GM12878 (cell line): ENCODE data around the gene RPL10. TPM values are rescaled to one million over a fixed set of nuclear protein-coding genes. Genes with fewer than 3 reads are reported as not detected.
A peak's percentile ranks its signal among the peaks of the same experiment; 100 is the strongest.

Experiments used
- ATAC-seq: fragments of 200-7000 bp; cut with Tn5 transposase; 3 replicates; pipeline ENCODE4 v1.9.1; 2020; ENCODE audit warnings: mild to moderate bottlenecking, moderate library complexity
- BruUV-seq: library from RNA; stranded (reverse); fragments of 400-500 nt; replicated peaks from 2 replicates; lab custom pipeline; 2021; lab: Mats Ljungman, UMichigan
- CTCF ChIA-PET: fragments of 300-600 bp; sonication (Branson Sonifier 250); formaldehyde crosslinking; extraction: SDS; loops from one replicate; lab custom pipeline; 2021; ENCODE audit warnings: inconsistent platforms; lab: Yijun Ruan, JAX
- POLR2A ChIA-PET: fragments of 350-600 bp; formaldehyde crosslinking; extraction: SDS; loops from one replicate; lab custom pipeline; 2021; ENCODE audit warnings: inconsistent platforms; lab: Charles Lee
- RAD21 ChIA-PET: fragments of 300-600 bp; sonication (Branson Sonifier 250); formaldehyde crosslinking; loops from one replicate; lab custom pipeline; 2023; ENCODE audit warnings: antibody characterized with exemption; ENCODE audit not compliant: unreplicated experiment; lab: Charles Lee
- SMC1A ChIA-PET: fragments of 300-600 bp; sonication (Branson Sonifier 250); formaldehyde crosslinking; loops from one replicate; lab custom pipeline; 2023; ENCODE audit not compliant: unreplicated experiment, uncharacterized antibody; lab: Charles Lee
- DNase-seq: peaks from one replicate; pipeline ENCODE4 v3.0.0-alpha.2; 2011; ENCODE audit warnings: low read depth, low spot score
- FAIRE-seq: peaks from 3 replicates; lab custom pipeline; 2011; peaks lifted over from hg19 to GRCh38; lab: Jason Lieb, UNC
- H2AFZ ChIP-seq: 2 replicates; pipeline ENCODE4 v1.6.0; 2011; ENCODE audit warnings: low read depth, low read length, control low read depth; ENCODE audit not compliant: control insufficient read depth
- H3K27ac ChIP-seq: 2 replicates; pipeline ENCODE4 v1.5.1; 2011; ENCODE audit warnings: control low read depth; ENCODE audit not compliant: control insufficient read depth, insufficient read depth
- H3K27me3 ChIP-seq, 2 experiments: replicated peaks in 1 of 2; 2 replicates each; pipeline versions ENCODE4 v1.6.0 to v1.6.1; 2011; ENCODE audit warnings: low read length in 1 of 2; ENCODE audit not compliant: control insufficient read depth in 2 of 2, insufficient read depth in 2 of 2
- H3K36me3 ChIP-seq, 2 experiments: 2 replicates each; pipeline ENCODE4 v1.5.1; 2011; ENCODE audit warnings: low read length in 1 of 2; ENCODE audit not compliant: control insufficient read depth in 2 of 2, insufficient read depth in 2 of 2
- H3K4me1 ChIP-seq: 2 replicates; pipeline ENCODE4 v1.6.1; 2011; ENCODE audit warnings: mild to moderate bottlenecking, low read length, moderate library complexity, mixed read lengths; ENCODE audit not compliant: control insufficient read depth, insufficient read depth
- H3K4me2 ChIP-seq: 2 replicates; pipeline ENCODE4 v1.6.0; 2011; ENCODE audit warnings: control low read depth; ENCODE audit not compliant: control insufficient read depth, insufficient read depth
- H3K4me3 ChIP-seq: fragments of 200-600 bp; sonication (generic); 2 replicates; pipeline ENCODE4 v1.5.1; 2016
- H3K79me2 ChIP-seq: 2 replicates; pipeline ENCODE4 v1.6.0; 2011; ENCODE audit warnings: low read length; ENCODE audit not compliant: control insufficient read depth, insufficient read depth
- H3K9ac ChIP-seq: 2 replicates; pipeline ENCODE4 v1.8.0; 2011; ENCODE audit warnings: low read length, control low read depth, mixed read lengths; ENCODE audit not compliant: control insufficient read depth, insufficient read depth
- H3K9me3 ChIP-seq: replicated peaks from 3 replicates; pipeline ENCODE4 v1.5.1; 2011; ENCODE audit warnings: mild to moderate bottlenecking, low read length; ENCODE audit not compliant: control insufficient read depth, insufficient read depth
- H4K20me1 ChIP-seq: 2 replicates; pipeline ENCODE4 v1.6.0; 2011; ENCODE audit not compliant: control insufficient read depth, insufficient read depth
- CEBPZ ChIP-seq: fragments of 150-350 bp; IDR thresholded peaks from 2 replicates; pipeline ENCODE4 v1.6.1; 2016; ENCODE audit warnings: low read depth, low read length
- DPF2 ChIP-seq: fragments of 450-650 bp; IDR thresholded peaks from 2 replicates; pipeline ENCODE4 v1.6.1; 2017; ENCODE audit warnings: mild to moderate bottlenecking
- POU2F2 ChIP-seq: IDR thresholded peaks from 3 replicates; pipeline ENCODE4 v1.6.1; 2011; ENCODE audit warnings: low read depth, mild to moderate bottlenecking, low read length, borderline replicate concordance
- USF1 ChIP-seq: IDR thresholded peaks from 2 replicates; pipeline ENCODE4 v1.6.1; 2011; ENCODE audit warnings: borderline replicate concordance, low read depth, mild to moderate bottlenecking, moderate library complexity, mixed read lengths, low read length; ENCODE audit not compliant: insufficient read depth; ENCODE audit errors: extremely low read length
- ZNF207 ChIP-seq: fragments of 450-650 bp; IDR thresholded peaks from 2 replicates; pipeline ENCODE4 v1.6.1; 2014; ENCODE audit warnings: antibody characterized with exemption, mild to moderate bottlenecking, borderline replicate concordance
- WGBS: methylation state at CpG from one replicate; pipeline ENCODE4 v1.1.6; 2016; ENCODE audit warnings: low lambda C conversion rate; ENCODE audit not compliant: insufficient replicate concordance, insufficient coverage; ENCODE audit errors: missing lambda C conversion rate; 5-methylcytosine and 5-hydroxymethylcytosine counted together
- in situ Hi-C: fragments of 300-500 bp; cut with MboI; formaldehyde crosslinking; loops from 9 replicates; pipeline ENCODE4 v1.14.3; 2018; ENCODE audit warnings: mixed read lengths
- intact Hi-C: fragments of 100-400 bp; cut with micrococcal nuclease; formaldehyde crosslinking; loops from one replicate; pipeline ENCODE4 v1.14.2; 2022; ENCODE audit not compliant: unreplicated experiment
- polyA plus RNA-seq, 11 experiments: library from polyadenylated mRNA; depleted of rRNA in 4 of 11; unstranded in 6 of 11; stranded (reverse) in 5 of 11; fragments of >200 nt; fragmentation: Nextera tagmentation in 4 of 11; fragmentation: Illumina TruSeq in 1 of 11; extraction: Ambion mirVana in 4 of 11; extraction: Trizol in 1 of 11; gene quantifications; 1 replicate in 1 of 11; 2 replicates in 10 of 11; pipeline versions ENCODE4 v1.2.1 to v1.2.3, GENCODE V29; 2011 to 2016; ENCODE audit warnings: inconsistent platforms in 2 of 11, missing spikeins in 2 of 11, low read depth in 1 of 11
- total RNA-seq, 4 experiments: library from RNA; depleted of rRNA in 3 of 4; stranded (reverse); fragments of >200 nt in 3 of 4; fragmentation: Illumina TruSeq in 1 of 4; extraction: Trizol in 1 of 4; gene quantifications; 2 replicates each; pipeline versions ENCODE4 v1.2.1 to v1.2.3, GENCODE V29; 2013 to 2021

Gene RPL10
- total and polyA plus RNA-seq, 10 of the 15 experiments (the other 5 are each of a cell fraction or from before 2014, with no cell fraction given) = 1,938 to 7,222 (median 4,494) TPM

- TSS peak; percentile 87 for BruUV-seq
- no peak for DNase-seq
- intact Hi-C loops (no loop called here), in situ Hi-C loops (no loop called here)
- RAD21 ChIA-PET = interaction anchor here (0.5 kb wide), 1 partner anchor 291 kb away, joined by 3 read pairs; no protein-coding TSS in a partner anchor
- CTCF ChIA-PET = no interaction called here
- no peaks in the 10 kb centered on the region; the same call in 2 of the 3 replicates for H3K9me3 ChIP-seq
- H3K36me3 ChIP-seq = no peaks in the 10 kb centered on the region; a peak in 1 of 4 replicates
- TF ChIP-seq USF1 (no peak), POU2F2 (no peak), ZNF207 (no peak), CEBPZ (no peak), DPF2 (no peak)
- no peaks in the 10 kb centered on the region for H4K20me1 ChIP-seq
- POLR2A ChIA-PET = interaction anchor here (1.2 kb wide), 1 partner anchor 18 kb away, joined by 4 read pairs; the partner anchor contains the start of gene RPL10
- H3K4me3 ChIP-seq = peak overlapping the region; percentile 88
- peak overlapping the region; percentile 93 for H3K27ac ChIP-seq
- peak overlapping the region; percentile 93 for H3K9ac ChIP-seq
- SMC1A ChIA-PET = no interaction called here
- FAIRE-seq = no peak
- no peaks in the 10 kb centered on the region; the same call in 1 of the 2 replicates for H3K4me1 ChIP-seq
- H2AFZ ChIP-seq = no peak overlapping the region
- ATAC-seq = no peak
- peaks cover 15% of the 10 kb centered on the region for H3K79me2 ChIP-seq
- WGBS = 62% methylated on average over 13 of the region's 13 CpGs
- H3K4me2 ChIP-seq = peak overlapping the region; percentile 71
- no peaks in the 10 kb centered on the region for H3K27me3 ChIP-seq
Measured at GRCh38 chrX:154380153-154380552, 18.0 kb upstream of the RPL10 start.
